HG02763 (cell line): ENCODE data around the gene BAG1.

Experiments used
- ATAC-seq: cut with Tn5 transposase; IDR thresholded peaks from one replicate; pipeline ENCODE4 v1.9.1; 2021; ENCODE audit warnings: mild to moderate bottlenecking, moderate library complexity; ENCODE audit not compliant: unreplicated experiment

The BAG1 gene

GRCh38 chr9:33277484-33277883 is 13.0 kb upstream of the BAG1 start:
- ATAC-seq = no peak

- no peak for ATAC-seq
These were observed 9.4 kb upstream of the BAG1 start for GRCh38 chr9:33273972-33274328.

- no peak for ATAC-seq
These were observed 8.9 kb upstream of the BAG1 start for GRCh38 chr9:33273266-33273971.

- ATAC-seq = no peak
These were observed 7.6 kb upstream of the BAG1 start for GRCh38 chr9:33272061-33272460.

GRCh38 chr9:33270146-33270545 is 5.6 kb upstream of the BAG1 start:
- ATAC-seq = no peak

- ATAC-seq = no peak
These were observed 2.8 kb upstream of the BAG1 start for GRCh38 chr9:33267151-33267767.

GRCh38 chr9:33265211-33265865 is 830 bp upstream of the BAG1 start:
- no peak for ATAC-seq

GRCh38 chr9:33264003-33264472 is 470 bp downstream of the BAG1 start:
- peak; percentile 19 for ATAC-seq

GRCh38 chr9:33263131-33264002 is 1.1 kb downstream of the BAG1 start:
- ATAC-seq = no peak

- ATAC-seq = no peak
These were observed 4.1 kb downstream of the BAG1 start for GRCh38 chr9:33260372-33260771.

GRCh38 chr9:33257276-33257675 is 7.2 kb downstream of the BAG1 start:
- ATAC-seq = no peak

- no peak for ATAC-seq
These were observed 8.3 kb downstream of the BAG1 start for GRCh38 chr9:33256236-33256635.

- no peak for ATAC-seq
These were observed 9.0 kb downstream of the BAG1 start for GRCh38 chr9:33255471-33255870.

- ATAC-seq = no peak
These were observed 9.5 kb downstream of the BAG1 start for GRCh38 chr9:33255014-33255413.

- no peak for ATAC-seq
These were observed 10.3 kb downstream of the BAG1 start for GRCh38 chr9:33254211-33254610.

GRCh38 chr9:33250458-33250995 is 14.0 kb downstream of the BAG1 start:
- no peak for ATAC-seq

- no peak for ATAC-seq
These were observed 14.5 kb downstream of the BAG1 start for GRCh38 chr9:33249983-33250382.

GRCh38 chr9:33249087-33249658 is 15.3 kb downstream of the BAG1 start:
- no peak for ATAC-seq

GRCh38 chr9:33248606-33249005 is 15.9 kb downstream of the BAG1 start:
- no peak for ATAC-seq

GRCh38 chr9:33246269-33246860 is 18.1 kb downstream of the BAG1 start:
- no peak for ATAC-seq
